GM13976 (cell line): Measurements from ENCODE around the gene FNDC3B.

Experiments used
- DNase-seq: peaks from one replicate; pipeline ENCODE4 v3.0.0; 2012; ENCODE audit warnings: low spot score
- in situ Hi-C: fragments of 300-500 bp; cut with MboI; formaldehyde crosslinking; loops from one replicate; pipeline ENCODE4 v1.12.0; 2022; ENCODE audit warnings: low sequenced_read_pairs, mixed read lengths, inconsistent platforms; ENCODE audit not compliant: unreplicated experiment
- TF ChIP-seq, protein P1 (sequence below): IDR thresholded peaks from 2 replicates; pipeline ENCODE4 v1.5.1; 2012; ENCODE audit warnings: borderline replicate concordance, mild to moderate bottlenecking; ENCODE audit not compliant: insufficient read depth; ENCODE audit errors: extremely low read depth, missing control alignments, control extremely low read depth

FNDC3B gene

DNA sequence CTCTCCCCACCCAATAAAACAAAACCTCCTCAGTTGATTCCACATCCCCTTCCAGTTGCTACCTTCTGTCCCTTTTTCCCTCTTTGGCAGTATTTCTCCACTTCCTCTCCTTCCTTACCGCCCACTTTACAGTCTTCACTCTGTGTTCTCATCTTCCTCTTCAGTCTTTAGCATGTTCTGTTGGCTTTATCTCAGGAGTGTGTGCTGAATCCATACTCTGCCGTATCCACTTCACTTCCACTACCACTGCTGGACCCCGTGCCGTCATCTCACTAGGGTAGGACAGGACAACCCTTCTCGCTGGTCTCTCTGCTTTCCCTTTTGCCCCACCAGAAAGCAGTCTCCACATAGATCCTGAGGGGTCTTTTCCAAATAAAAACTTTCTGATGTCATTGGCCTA, 74.3 kb downstream of the FNDC3B start:
- no peak for DNase-seq
- TF ChIP-seq, protein P1, sequence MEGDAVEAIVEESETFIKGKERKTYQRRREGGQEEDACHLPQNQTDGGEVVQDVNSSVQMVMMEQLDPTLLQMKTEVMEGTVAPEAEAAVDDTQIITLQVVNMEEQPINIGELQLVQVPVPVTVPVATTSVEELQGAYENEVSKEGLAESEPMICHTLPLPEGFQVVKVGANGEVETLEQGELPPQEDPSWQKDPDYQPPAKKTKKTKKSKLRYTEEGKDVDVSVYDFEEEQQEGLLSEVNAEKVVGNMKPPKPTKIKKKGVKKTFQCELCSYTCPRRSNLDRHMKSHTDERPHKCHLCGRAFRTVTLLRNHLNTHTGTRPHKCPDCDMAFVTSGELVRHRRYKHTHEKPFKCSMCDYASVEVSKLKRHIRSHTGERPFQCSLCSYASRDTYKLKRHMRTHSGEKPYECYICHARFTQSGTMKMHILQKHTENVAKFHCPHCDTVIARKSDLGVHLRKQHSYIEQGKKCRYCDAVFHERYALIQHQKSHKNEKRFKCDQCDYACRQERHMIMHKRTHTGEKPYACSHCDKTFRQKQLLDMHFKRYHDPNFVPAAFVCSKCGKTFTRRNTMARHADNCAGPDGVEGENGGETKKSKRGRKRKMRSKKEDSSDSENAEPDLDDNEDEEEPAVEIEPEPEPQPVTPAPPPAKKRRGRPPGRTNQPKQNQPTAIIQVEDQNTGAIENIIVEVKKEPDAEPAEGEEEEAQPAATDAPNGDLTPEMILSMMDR = no peak
- in situ Hi-C loops = no loop called here

DNA sequence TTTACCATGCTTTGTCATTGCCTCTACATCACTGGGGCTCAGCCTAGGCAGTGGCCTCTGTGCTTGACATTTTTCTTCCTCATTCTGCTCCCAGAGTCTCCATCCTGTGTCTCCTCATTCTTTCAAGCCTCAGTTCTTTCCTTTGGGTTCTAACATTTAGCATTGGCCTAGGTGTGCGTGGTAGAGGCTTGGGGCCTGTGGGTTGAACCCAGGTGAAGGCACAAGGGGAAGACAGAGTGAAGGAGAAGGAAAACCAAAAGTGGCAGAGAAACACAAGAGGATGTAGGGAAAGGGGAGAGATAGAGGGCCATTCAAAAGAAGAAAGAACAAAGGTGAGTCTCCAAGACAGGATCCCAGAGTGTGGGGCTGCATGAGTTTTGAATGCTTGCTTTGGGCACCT, 75.7 kb downstream of the FNDC3B start:
- DNase-seq = no peak
- TF ChIP-seq, protein P1 = no peak
- in situ Hi-C loops = no loop called here

DNA sequence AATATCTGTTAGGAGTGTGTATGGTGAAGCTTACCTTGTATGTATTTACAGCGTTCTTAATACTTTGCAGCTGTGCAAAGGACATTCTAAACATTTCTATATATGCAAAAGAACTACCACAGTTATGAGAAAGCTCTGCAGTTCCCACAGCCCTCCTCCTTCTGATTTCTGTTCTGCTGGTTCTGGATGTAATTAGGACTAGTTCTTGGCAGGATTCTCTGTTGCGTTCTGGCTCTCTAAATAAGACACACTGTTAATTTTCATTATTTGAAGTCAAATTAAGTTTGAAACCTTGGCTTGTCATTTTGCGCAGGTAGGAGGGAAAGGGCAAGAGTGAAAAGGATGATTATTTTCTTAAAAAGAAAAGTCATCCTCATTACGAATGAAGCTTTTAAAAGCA, 76.4 kb downstream of the FNDC3B start:
- TF ChIP-seq, protein P1 = no peak
- DNase-seq = no peak
- in situ Hi-C loops = no loop called here

DNA sequence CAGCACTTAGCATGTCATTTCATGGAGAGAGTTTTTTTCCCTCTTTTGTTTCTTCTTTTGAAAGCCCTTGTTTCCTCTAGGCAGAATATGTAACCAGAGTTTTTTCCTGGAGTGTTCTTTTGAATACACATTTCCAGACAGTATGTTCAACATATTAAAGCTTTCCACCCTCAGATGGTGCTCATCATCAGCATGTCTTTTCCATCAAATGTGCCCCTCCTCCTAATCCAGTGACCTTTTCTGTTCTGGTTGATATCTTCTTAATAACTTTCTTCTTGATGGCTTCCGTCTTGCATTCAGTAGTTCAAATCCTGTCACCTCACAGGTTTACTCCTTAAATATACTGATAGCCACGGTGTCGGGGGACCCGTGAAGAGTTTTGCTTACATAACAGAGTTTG, 78.6 kb downstream of the FNDC3B start:
- TF ChIP-seq, protein P1 = no peak
- in situ Hi-C loops = no loop called here

DNA sequence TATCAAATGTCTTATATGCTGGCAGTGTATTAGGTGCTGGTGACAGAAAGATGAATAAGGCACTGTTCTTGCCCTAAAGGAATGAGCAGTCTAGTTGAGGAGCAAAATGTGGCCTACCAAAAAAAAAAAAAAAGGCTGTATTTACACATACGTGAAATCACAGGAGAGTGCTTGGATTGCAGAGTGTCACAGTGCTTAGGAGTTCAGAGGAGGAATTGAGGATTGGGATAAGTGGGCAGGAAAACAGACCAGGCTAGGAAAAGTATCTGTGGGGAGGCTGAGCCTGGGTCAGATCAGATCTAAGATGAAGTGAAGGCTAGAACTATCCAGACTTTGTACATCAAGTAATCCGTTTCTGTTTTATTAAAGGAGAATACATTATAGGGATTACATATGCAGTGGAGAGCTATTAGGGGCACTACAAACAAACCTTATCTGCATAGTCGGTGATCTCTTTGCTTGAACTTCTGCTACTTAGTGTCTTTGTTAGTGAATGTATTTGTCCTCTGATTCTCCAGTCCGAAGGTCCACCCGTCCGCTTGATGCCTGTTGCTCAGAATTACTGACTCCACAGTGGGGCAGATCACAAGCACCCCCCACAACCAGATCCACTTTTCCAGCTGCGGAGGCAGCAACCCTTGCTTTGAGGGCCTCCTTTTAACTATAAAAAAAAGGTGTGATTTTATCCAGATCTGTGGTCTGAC, 80.0 kb downstream of the FNDC3B start:
- DNase-seq = no peak
- in situ Hi-C loops = no loop called here
- TF ChIP-seq, protein P1 = no peak

More for the DNA sequence above, 78.6 kb downstream of the FNDC3B start:
- DNase-seq = no peak

DNA sequence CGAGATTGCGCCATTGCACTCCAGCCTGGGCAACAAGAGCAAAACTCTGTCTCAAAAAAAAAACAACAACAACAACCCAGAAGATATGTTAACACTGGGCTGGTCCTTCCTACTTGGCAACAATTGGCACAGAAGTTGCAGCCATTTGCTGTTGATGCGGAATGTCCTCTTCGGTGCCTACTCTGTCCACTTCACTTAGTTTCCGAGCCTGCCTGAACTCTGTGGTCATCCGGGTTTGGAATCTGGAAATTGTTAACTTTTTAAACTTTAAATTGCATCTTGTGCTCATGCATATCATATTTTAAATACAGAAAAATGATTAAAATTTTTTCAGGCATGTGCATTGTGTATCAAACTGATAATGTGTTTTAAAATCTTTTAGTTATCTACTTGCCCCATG, 81.5 kb downstream of the FNDC3B start:
- TF ChIP-seq, protein P1 = no peak
- DNase-seq = no peak
- in situ Hi-C loops = no loop called here

DNA sequence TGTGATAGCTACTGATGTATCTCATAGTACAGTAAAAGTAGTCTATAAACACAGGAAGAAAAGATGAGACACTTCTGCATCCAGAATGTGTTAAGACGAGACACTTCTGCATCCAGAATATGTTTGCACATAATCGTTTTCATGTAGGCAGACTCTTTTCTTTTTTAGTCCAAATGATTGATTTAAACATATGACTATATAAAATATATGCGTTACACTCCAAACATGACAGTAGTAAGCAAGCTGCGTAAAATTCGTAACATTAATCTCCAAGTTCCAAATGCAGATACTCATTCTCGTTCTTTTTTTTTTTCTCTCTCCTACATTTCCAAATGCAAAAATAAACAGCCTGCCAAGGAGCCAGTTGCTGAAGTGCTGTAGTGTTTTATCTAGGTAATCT, 82.6 kb downstream of the FNDC3B start:
- in situ Hi-C loops = no loop called here
- no peak for DNase-seq
- TF ChIP-seq, protein P1 = no peak
